Stimulated activated CD8-positive, alpha-beta memory T cell treated with anti-CD3 and anti-CD28 coated beads, Interleukin-4, amount 100 ng/mL, for 1 hour (primary cell): ENCODE measurements around the gene CACNA2D2.

Source experiments
- DNase-seq, 2 donors: peaks; one replicate each; pipeline ENCODE4 v3.0.0-alpha.2; 2020; ENCODE audit warnings: low read depth in 2 of 2, low spot score in 1 of 2

Gene CACNA2D2

DNA sequence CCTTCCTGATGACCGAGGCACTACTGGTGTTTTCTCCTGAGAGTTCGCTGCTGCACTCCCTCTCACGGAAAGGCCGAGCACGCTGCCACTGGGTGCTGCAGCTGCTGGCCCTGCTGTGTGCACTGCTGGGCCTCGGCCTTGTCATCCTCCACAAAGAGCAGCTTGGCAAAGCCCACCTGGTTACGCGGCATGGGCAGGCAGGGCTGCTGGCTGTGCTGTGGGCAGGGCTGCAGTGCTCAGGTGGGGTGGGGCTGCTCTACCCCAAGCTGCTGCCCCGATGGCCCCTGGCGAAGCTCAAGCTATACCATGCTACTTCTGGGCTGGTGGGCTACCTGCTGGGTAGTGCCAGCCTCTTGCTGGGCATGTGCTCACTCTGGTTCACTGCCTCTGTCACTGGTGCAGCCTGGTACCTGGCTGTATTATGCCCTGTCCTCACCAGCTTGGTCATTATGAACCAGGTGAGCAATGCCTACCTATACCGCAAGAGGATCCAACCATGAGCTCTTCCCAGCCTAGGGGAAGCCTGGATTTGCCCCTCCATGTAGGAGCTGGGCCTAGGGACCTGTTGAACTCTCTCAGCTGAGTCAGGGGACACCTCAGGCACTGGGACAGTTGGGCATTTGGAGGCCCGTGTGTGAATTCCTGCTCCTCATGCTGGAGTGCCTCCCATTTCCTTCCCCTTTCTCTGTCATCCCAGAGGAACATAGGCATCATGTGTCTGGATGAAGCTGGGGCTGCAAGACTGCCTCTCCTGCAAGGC is 150.0 kb downstream of the CACNA2D2 start:
- DNase-seq = no peak

- no peak for DNase-seq
Observed at GRCh38 chr3:50352781-50353180, 150.7 kb downstream of the CACNA2D2 start.

DNA sequence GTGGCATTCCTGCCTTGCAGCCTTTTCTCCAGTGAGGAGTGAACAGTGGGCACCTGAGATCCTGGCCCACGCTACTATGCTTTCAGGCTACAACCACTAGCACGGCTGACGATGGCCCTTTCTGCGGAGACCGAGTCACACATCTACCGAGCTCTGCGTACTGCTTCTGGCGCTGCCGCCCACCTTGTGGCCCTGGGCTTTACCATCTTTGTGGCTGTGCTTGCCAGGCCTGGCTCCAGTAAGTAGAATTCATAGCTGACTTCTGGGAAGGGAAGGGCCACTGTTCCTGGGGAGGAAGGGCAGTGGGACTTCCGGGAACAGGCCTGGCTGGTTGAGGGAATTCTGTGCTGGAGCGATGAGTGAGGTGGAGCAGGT is 152.1 kb downstream of the CACNA2D2 start:
- DNase-seq = no peak

- DNase-seq = peak; percentile 97 to 99
Observed at GRCh38 chr3:50350527-50351322, 152.7 kb downstream of the CACNA2D2 start, which contains the start of the genes CYB561D2 and NPRL2. Gene CYB561D2, plus strand, starts transcription at chr3:50350862. Its CDS starts 572 bp downstream, at chr3:50351434. Gene NPRL2, minus strand, starts transcription at chr3:50350775. Its CDS starts 123 bp downstream, at chr3:50350652.

DNA sequence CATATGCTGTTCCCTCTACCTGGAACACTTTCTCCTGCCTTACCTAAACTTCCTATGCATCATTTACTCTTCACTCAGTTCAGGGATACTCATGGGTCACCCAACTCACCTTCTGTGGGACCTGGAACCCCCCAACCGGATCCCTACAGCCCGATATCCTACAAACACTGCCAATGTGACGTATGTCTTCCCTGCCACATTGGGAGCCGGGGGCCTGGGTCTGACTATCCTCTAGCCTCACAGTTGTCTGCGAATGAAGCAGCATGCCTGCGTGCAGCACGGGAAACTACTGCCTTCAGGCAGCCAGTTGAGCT is 153.3 kb downstream of the CACNA2D2 start:
- DNase-seq = no peak

GRCh38 chr3:50347187-50347813 is 156.1 kb downstream of the CACNA2D2 start:
- peak in 1 of 2 donors; percentile 61 for DNase-seq

DNA sequence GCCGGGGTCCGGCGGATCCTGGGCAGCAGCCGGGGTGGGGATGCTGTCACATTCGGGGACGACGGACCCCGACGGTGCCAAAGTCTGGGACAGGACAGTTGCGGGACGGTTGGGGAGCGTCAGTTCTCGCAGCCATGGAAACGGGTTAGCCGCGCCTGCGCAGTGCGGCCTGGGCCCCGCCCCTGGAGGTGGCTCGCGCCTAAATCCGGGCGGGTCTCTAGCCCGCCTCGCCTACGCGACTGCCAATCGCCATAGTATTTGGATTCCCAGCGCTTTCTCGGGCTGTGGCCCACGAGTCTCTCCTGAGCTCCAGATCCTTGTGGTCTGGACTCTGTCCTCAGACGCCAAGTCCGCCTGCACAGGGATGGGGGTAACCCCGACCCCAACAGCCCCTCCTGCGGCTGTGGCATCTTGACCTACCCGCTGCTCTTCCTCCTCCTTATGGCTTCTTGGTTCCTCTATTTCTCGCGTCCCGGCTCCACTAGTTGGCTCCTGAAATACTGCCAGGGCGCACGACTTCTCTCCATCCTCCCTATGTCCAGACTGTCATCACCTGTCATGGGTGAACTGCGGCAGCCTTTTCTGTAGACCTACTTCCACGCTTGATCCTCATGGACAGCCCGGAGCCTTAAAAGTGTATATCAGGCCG is 157.7 kb downstream of the CACNA2D2 start, which contains the start of gene ZMYND10:
Gene ZMYND10 (minus strand): TSS at position 147 of the 649 bp plus-strand sequence. CDS start 153 bp downstream, outside the sequence.
- peak in 1 of 2 donors; percentile 60 for DNase-seq

DNA sequence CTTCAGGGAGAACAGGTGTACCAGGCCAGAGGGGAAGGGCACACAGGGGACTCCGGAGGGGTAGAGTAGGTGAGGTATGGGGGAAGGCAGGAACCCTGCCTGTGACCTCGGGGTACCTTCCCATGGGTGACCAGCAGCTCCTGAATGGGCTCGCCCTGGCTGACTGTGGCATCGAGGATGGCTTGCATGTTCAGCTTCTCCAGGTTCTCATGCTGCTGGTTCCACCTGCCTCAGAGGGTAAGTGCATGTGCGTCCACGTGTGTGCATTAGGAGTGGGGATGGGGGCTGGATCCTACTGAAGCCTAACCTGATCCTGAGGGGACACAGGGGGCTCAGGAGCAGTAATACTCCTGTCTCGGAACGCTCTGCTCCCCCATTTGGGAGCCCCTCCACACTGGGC is 158.4 kb downstream of the CACNA2D2 start:
- no peak for DNase-seq

- no peak for DNase-seq
Observed at GRCh38 chr3:50342813-50343633, 160.4 kb downstream of the CACNA2D2 start.

DNA sequence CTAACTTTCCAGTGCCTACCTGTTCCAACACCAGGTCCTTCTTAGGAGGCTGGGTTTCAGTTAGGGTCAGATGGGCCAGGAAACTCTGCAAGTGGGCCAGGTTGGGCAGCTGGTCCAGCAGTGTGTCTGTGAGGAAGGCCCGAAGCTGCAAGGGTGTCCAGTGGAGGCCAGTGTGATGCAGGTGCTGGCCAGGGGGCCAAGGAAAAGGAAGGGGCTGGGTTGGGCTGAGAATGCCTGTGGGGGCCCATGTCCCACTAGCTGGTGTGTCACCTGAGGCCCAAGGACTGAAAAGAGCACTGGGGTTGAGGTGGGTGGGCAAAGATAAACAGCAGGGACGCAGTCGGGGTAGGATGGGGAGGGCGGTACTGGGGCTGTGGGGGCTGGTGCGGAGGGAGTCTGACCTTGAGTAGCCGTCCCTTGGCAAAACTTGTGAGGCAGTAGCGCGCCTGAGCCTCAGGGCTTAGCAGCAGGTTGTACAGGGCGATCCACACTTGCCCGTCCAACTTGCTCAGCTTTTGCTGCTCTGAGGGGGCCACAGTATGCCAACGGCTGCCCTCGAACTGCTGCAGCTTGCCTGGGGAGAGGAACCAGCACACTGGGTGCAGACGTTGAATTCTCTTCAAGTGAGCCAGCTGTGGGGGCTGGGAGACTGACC is 161.3 kb downstream of the CACNA2D2 start:
- DNase-seq = no peak

DNA sequence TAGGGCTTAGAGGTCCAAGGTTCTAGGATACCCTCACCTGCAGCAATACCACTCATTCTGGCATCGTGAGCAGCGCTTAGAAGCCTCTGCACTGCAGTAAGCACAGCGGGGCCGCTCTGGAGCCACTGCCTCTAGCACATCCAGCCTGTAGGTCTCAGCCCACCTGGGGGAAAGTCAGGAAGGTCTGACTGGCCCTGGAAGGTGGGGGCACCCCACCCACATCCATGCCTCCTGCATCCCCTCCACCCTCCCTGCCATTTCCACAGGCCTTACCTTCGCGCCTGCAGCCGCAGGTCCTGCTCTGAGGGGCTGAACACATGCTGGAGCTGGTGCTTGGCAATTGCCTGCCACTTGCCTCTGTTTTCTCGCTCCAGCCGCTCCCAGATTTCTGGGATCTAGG is 161.9 kb downstream of the CACNA2D2 start:
- no peak for DNase-seq

GRCh38 chr3:50340448-50341329 is 162.7 kb downstream of the CACNA2D2 start, which contains the start of gene RASSF1:
Gene RASSF1, minus strand, starts transcription at chr3:50340836. Its CDS starts 31 bp downstream, at chr3:50340805.
- DNase-seq = no peak

DNA sequence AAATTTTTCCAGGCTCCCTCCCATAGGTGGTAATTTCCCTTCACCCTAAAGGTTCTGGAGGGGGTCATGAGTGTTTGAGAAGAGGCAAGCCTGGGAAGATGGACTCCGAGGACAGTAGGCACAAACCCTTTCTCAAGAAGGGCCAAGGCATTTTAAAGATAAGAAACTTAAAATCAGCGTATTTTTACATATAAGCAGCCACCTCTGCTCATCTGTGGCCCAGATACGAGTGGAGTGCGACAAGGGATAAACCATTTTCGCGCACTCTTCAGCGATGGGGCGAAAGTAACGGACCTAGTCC is 163.3 kb downstream of the CACNA2D2 start:
- DNase-seq = no peak

DNA sequence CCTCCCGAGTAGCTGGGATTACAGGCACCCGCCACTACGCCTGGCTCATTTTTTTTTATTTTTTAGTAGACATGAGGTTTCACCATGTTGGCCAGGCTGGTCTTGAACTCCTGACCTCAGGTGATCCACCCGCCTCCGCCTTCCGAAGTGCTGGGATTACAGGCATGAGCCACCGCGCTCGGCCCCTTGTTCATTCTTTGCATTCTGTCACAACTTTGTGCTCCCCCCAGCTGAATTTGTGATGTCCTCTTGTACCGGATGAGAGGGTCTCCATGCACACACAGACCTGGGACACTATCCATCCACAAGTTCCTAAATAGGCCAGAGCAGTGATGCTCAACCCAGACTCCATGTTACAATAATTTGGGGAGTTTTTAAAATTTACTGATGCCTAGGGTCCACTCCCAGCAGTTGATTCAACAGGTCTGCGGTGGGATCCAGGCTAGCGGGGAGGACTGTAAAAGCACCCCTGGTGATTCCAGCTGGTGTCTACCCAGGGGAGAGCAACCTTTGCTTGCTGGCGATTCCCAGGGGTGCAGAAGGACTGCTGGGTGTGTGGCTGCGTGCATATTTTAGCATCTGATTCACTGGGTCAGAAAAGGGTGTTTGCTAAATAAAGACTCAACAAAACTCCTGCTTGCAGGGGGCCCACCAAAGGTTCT is 163.8 kb downstream of the CACNA2D2 start:
- no peak for DNase-seq

- DNase-seq = no peak
Observed at GRCh38 chr3:50338965-50339364, 164.5 kb downstream of the CACNA2D2 start.

- DNase-seq = peak; percentile 77 to 81
Observed at GRCh38 chr3:50337175-50337861, 166.1 kb downstream of the CACNA2D2 start.

DNA sequence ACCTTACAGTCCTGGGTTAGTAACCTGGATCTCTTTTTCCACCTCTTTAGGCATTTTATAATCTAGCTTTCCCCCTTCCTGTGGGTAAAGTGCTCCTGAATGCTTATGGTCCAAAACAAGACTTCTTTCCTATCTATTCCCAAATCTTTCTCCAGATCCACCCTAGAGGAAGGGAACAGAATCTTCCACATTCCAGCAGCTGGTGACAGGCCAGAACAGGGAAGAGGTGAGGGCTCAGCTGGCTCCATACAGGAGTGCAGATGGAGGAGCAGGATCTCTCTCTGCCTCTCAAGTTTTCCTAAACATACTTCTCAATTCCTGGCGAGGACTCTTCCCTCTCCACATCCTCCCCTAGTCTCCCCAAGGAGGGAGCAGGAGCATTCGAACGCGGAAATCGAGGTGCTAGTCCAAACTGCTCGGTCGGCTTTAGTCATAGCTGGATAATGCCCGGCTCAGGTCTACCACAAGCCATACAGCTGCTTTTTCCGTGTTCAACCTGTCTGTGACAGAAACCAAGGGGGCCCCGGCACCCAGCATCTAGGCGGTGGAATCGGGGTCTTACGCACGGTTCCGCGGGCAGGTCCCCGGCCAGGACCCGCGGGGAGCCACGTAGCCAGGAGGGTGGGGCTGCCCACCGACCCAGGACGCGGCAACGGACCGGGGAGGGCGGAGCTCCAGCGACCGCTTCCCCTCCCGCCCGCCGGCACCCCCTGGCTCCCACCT is 166.8 kb downstream of the CACNA2D2 start:
- DNase-seq = no peak
